NT2/D1 (cell line): ENCODE data around the gene CAMSAP2.

ENCODE experiments used
- YY1 ChIP-seq: IDR thresholded peaks from 2 replicates; pipeline ENCODE4 v1.6.1; 2011; ENCODE audit not compliant: insufficient read length, insufficient read depth
- ZNF274 ChIP-seq: IDR thresholded peaks from 2 replicates; pipeline ENCODE4 v1.6.1; 2011; ENCODE audit warnings: mild to moderate bottlenecking, low read depth, low read length

DNA sequence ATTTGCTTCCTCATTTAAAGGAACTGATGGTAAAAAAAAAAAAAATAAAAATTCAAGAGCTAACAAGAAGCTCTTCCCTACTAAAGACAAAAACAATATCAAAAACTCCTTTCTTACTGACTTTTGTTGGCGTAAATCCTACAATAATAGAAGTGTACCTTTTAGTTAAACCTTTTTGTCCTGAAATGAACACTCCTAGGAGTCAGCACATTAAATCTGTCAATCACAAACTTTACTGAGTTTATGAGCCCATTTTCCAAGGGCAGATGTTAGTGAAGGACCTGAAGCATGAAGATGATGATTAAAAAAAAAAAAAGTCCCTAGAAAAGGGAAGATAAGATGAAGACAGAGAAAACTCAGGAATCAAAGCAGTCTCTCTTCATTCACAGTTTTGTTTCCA lies 46.4 kb upstream of the CAMSAP2 start:
- no peak for TF ChIP-seq YY1
- TF ChIP-seq ZNF274: no peak
